ENCODE data around the gene SREBF2. TPM values are rescaled to one million over a fixed set of nuclear protein-coding genes. Genes with fewer than 3 reads are reported as not detected.
"Not testable (repeated sequence)": the region's sequence is repeated elsewhere in the genome, so short reads cannot be mapped to it uniquely, and the experiment has no call there.

SREBF2 gene
- total RNA-seq, 1 donor from 2014 or later, result 129 TPM

DNA sequence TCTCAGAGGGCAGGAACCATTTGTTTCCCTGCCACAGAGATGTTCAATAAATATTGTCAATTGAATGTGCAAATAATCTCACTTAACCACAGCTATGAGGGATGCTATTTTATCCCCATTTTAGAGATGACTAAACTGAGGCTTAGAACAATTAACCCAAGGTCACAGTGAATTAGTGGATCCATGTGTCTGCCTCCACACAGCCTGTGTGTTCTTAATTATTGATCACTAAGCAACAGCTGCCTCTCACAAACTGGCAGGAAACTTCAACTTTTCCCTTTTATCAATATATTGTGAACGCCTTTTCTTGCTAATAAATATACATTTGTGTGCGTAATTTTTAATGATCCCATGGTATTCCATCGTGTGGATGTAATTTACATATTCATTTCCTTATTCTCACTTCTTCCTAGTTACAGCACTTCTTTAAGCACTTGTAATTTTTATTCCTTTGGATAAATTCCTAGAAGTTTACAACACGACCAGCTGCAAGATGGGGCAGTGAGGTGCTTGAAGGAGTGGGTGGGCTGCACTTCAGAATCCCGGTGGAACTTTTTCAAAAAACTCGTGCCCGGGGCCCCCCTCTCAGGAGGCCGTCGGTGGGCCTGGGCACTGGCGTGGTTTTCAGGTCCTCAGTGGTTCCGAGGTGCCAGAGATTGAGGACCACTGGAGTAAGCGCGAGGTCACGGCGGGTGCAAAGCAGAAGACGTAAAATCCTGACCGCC is 915 bp upstream of the SREBF2 start:
- H3K9me3 Mint-ChIP-seq, result no peaks in the 10 kb centered on the region
- H3K27me3 Mint-ChIP-seq (ENCODE audit: low read depth), result no peaks in the 10 kb centered on the region
- peaks cover 12% of the 10 kb centered on the region for H3K36me3 Mint-ChIP-seq
- peaks cover 25% of the 10 kb centered on the region for H3K4me1 Mint-ChIP-seq
- DNase-seq (ENCODE audit: low spot score in 2 of 2, unreplicated experiment in 2 of 2), result no peak
- peak overlapping the region; percentile 100 for H3K27ac Mint-ChIP-seq
- peak overlapping the region; percentile 95 for H3K4me3 Mint-ChIP-seq
- TF ChIP-seq, protein P1, sequence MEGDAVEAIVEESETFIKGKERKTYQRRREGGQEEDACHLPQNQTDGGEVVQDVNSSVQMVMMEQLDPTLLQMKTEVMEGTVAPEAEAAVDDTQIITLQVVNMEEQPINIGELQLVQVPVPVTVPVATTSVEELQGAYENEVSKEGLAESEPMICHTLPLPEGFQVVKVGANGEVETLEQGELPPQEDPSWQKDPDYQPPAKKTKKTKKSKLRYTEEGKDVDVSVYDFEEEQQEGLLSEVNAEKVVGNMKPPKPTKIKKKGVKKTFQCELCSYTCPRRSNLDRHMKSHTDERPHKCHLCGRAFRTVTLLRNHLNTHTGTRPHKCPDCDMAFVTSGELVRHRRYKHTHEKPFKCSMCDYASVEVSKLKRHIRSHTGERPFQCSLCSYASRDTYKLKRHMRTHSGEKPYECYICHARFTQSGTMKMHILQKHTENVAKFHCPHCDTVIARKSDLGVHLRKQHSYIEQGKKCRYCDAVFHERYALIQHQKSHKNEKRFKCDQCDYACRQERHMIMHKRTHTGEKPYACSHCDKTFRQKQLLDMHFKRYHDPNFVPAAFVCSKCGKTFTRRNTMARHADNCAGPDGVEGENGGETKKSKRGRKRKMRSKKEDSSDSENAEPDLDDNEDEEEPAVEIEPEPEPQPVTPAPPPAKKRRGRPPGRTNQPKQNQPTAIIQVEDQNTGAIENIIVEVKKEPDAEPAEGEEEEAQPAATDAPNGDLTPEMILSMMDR (IDR thresholded peaks at IDR 0.05; ENCODE audit: unreplicated experiment), result no peak

DNA sequence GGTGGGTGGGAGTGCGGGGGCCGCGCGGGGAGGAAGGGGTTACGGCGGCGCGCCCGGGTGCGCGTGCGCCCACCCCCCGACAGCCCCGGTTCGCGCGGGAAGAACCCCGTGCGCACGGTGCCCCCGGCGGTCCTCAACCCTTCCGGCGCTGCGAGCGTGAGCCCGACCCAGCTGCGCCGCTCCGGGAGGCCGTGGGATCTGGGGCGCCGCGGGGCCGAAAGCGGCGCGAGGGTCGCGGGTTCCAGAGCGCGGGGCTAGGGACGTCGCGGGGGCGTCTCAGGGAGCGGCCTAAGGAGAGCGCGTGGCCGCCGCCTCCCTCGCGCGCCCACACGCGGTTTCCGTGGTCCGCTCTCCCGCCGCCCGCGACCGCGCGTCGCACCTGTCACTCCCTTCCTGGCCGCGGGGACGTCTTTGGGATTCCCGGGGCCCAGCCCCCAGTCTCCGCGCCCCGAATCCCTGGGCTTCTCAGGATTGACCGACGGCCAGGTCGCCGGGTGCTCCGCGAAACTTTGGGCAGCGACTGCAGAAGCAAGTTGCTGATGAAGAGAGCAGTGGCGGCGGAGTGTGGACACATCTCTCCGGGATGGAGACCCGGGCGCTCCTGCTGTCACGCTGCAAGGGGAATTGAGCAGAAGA is 582 bp downstream of the SREBF2 start:
- Mint-ChIP-seq H3K9me3 (no peaks in the 10 kb centered on the region), H3K36me3 (peaks cover 16% of the 10 kb centered on the region), H3K27me3 (ENCODE audit: low read depth) (no peaks in the 10 kb centered on the region), H3K27ac (peak overlapping the region; percentile 98), H3K4me1 (peaks cover 26% of the 10 kb centered on the region), H3K4me3 (peak overlapping the region; percentile 95)
- TF ChIP-seq, protein P1 (IDR thresholded peaks at IDR 0.05; ENCODE audit: unreplicated experiment), result no peak
- DNase-seq (ENCODE audit: low spot score in 2 of 2, unreplicated experiment in 2 of 2), result peak; percentile 34 to 63

DNA sequence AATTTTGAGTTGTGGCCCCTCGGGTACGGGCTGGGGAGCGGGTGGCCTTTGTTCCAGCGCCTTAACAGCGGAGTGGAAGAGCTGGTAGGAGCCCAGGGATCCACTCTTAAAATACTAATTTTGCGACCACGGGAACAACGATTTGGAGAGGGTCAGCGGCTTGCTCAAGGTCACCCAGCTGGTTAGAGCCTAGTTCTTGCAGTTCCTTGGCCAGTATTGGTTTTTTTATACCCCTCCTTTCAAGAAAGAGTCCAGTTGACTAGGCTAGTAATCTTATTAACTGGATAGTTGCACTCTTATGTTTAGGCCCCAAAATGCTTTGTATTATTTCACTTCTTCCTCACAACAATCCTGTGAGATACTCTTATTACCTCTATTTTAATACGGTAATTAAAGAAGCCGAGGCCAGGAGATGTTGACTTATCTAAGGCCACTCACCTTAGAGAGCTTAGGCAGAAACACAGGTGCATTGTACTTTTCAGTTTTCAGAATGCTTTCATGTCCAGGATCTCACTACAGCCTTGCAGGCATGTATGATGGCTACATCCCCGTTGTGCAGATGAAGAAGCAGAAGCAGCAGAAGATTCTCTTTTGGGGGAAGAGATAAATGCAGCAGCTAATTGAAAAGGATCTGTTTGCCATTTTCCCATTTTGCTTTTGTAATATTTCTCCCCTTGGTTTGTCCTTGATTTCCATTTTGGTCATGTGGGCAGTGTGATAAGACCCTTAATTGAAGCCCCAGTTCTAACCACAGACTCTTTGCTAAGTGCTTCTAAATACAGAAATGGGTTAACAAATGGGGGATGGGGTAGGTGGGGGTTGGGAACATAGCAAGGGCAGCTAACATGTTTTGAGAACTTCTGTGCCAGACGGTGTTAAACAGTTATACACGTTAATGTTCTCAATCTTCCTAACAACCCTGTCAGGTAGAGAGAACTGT is 1.4 kb downstream of the SREBF2 start:
- Mint-ChIP-seq H3K4me1 (peaks cover 31% of the 10 kb centered on the region), H3K4me3 (peak overlapping the region; percentile 89)
- TF ChIP-seq, protein P1 (IDR thresholded peaks at IDR 0.05; ENCODE audit: unreplicated experiment), result no peak

DNA sequence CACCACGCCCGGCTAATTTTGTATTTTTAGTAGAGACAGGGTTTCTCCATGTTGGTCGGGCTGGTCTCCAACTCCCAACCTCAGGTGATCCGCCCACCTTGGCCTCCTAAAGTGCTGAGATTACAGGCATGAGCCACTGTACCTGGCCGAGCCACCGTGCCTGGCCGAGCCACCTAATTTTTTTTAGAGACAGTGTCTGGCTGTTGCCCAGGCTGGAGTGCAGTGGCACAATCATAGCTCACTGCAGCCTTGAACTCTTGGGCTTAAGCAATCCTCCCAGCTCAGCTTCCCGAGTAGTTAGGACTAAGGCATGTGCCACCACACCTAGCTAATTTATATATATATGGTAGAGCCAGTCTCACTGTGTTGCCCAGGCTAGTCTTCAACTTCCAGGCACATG is 2.6 kb downstream of the SREBF2 start:
- H3K36me3 Mint-ChIP-seq, result peaks cover 19% of the 10 kb centered on the region
- not testable (repeated sequence) for H3K27ac Mint-ChIP-seq; DNase-seq (ENCODE audit: low spot score in 2 of 2, unreplicated experiment in 2 of 2); H3K4me3 Mint-ChIP-seq; H3K9me3 Mint-ChIP-seq; H3K27me3 Mint-ChIP-seq (ENCODE audit: low read depth)
- peaks cover 32% of the 10 kb centered on the region for H3K4me1 Mint-ChIP-seq

More for the DNA sequence above, 1.4 kb downstream of the SREBF2 start:
- Mint-ChIP-seq H3K9me3 (no peaks in the 10 kb centered on the region), H3K36me3 (peaks cover 16% of the 10 kb centered on the region), H3K27me3 (ENCODE audit: low read depth) (no peaks in the 10 kb centered on the region), H3K27ac (peak overlapping the region; percentile 98)
- no peak for DNase-seq (ENCODE audit: low spot score in 2 of 2, unreplicated experiment in 2 of 2)

DNA sequence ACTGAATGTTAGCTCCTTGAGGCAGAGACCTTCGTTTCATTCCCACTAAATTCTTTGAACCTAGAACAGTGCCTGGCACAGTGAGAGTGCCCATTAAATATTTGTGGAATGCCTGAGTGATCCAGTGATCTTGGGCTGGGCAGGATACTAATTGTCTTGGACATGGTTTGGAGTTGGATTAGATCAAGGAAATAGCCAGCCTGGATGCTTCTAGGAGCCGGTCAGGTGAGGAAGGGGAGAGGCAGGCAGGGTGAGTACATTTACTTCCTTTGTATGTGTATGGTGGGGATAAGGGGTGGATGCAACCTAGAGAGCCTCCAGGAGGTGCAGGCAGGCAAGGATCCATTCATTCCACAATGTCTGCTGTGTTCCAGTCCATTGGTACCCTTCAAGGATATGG is 3.6 kb downstream of the SREBF2 start:
- no peaks in the 10 kb centered on the region for H3K9me3 Mint-ChIP-seq
- H3K36me3 Mint-ChIP-seq, result peaks cover 19% of the 10 kb centered on the region
- no peaks in the 10 kb centered on the region for H3K27me3 Mint-ChIP-seq (ENCODE audit: low read depth)
- peak overlapping the region; percentile 45 for H3K27ac Mint-ChIP-seq
- TF ChIP-seq, protein P1 (IDR thresholded peaks at IDR 0.05; ENCODE audit: unreplicated experiment), result no peak
- no peak for DNase-seq (ENCODE audit: low spot score in 2 of 2, unreplicated experiment in 2 of 2)
- peaks cover 34% of the 10 kb centered on the region for H3K4me1 Mint-ChIP-seq
- no peak overlapping the region for H3K4me3 Mint-ChIP-seq
